Stimulated activated CD8-positive, alpha-beta memory T cell treated with anti-CD3 and anti-CD28 coated beads, Interleukin-15, amount 100 ng/mL, for 24 hours (primary cell): Measurements from ENCODE around the gene STYXL2.

Source experiments
- DNase-seq: peaks from one replicate; pipeline ENCODE4 v3.0.0-alpha.2; 2020; ENCODE audit warnings: low read depth

STYXL2 gene

GRCh38 chr1:167081594-167082156 lies 12.2 kb upstream of the STYXL2 start:
- DNase-seq, result no peak

- DNase-seq, result no peak
Measured at GRCh38 chr1:167082511-167083027, 11.3 kb upstream of the STYXL2 start.

- DNase-seq, result no peak
Measured at GRCh38 chr1:167083066-167083665, 10.7 kb upstream of the STYXL2 start.

- no peak for DNase-seq
Measured at GRCh38 chr1:167083871-167084270, 10.0 kb upstream of the STYXL2 start.

GRCh38 chr1:167084757-167085156 lies 9.1 kb upstream of the STYXL2 start:
- no peak for DNase-seq

GRCh38 chr1:167086033-167086432 lies 7.8 kb upstream of the STYXL2 start:
- DNase-seq, result no peak

- no peak for DNase-seq
Measured at GRCh38 chr1:167086768-167087167, 7.1 kb upstream of the STYXL2 start.

- DNase-seq, result no peak
Measured at GRCh38 chr1:167088746-167089417, 5.0 kb upstream of the STYXL2 start.

- no peak for DNase-seq
Measured at GRCh38 chr1:167089939-167090313, 3.9 kb upstream of the STYXL2 start.

- no peak for DNase-seq
Measured at GRCh38 chr1:167090314-167090942, 3.4 kb upstream of the STYXL2 start, which contains the start of gene GPA33. Gene GPA33 (minus strand): TSS chr1:167090377. CDS start chr1:167090287, 90 bp downstream.

GRCh38 chr1:167092653-167093052 lies 1.2 kb upstream of the STYXL2 start:
- DNase-seq, result no peak

- DNase-seq, result no peak
Measured at GRCh38 chr1:167094690-167095089, 815 bp downstream of the STYXL2 start.

- no peak for DNase-seq
Measured at GRCh38 chr1:167095368-167095767, 1.5 kb downstream of the STYXL2 start.

- no peak for DNase-seq
Measured at GRCh38 chr1:167099851-167100250, 6.0 kb downstream of the STYXL2 start.

GRCh38 chr1:167100730-167101129 lies 6.9 kb downstream of the STYXL2 start:
- no peak for DNase-seq

- no peak for DNase-seq
Measured at GRCh38 chr1:167101754-167102153, 7.9 kb downstream of the STYXL2 start.

- DNase-seq, result no peak
Measured at GRCh38 chr1:167102906-167103573, 9.2 kb downstream of the STYXL2 start.

GRCh38 chr1:167104256-167104633 lies 10.4 kb downstream of the STYXL2 start:
- no peak for DNase-seq

GRCh38 chr1:167105271-167106118 lies 11.6 kb downstream of the STYXL2 start:
- DNase-seq, result no peak

- no peak for DNase-seq
Measured at GRCh38 chr1:167106119-167106461, 12.2 kb downstream of the STYXL2 start.

- no peak for DNase-seq
Measured at GRCh38 chr1:167107456-167107855, 13.6 kb downstream of the STYXL2 start.

GRCh38 chr1:167109125-167109524 lies 15.2 kb downstream of the STYXL2 start:
- DNase-seq, result no peak
